SK-N-DZ (cell line): Measurements from ENCODE around the gene RNU11. TPM values are rescaled to one million over a fixed set of nuclear protein-coding genes. Genes with fewer than 3 reads are reported as not detected.
"Not testable (repeated sequence)": the region's sequence is repeated elsewhere in the genome, so short reads cannot be mapped to it uniquely, and the experiment has no call there.

Experiments
- DNase-seq: peaks from one replicate; pipeline ENCODE4 v3.0.0-alpha.2; 2015; ENCODE audit warnings: low spot score
- polyA plus RNA-seq, 2 experiments: library from polyadenylated mRNA; depleted of rRNA; stranded (reverse); fragments of >200 nt; gene quantifications; 2 replicates each; pipeline ENCODE4 v1.2.3, GENCODE V29; 2014

Gene RNU11
- not detected in 2 replicates for polyA plus RNA-seq (2014; cell fraction: cytosol; rRNA removed)
- not detected in 2 replicates for polyA plus RNA-seq (2014; cell fraction: nucleus; rRNA removed)

GRCh38 chr1:28648474-28649198 lies at the start of gene RNU11:
Gene RNU11 (plus strand): TSS chr1:28648600.
- DNase-seq, result peak; percentile 99

GRCh38 chr1:28601696-28602095 lies 46.7 kb upstream of the RNU11 start:
- DNase-seq, result no peak

GRCh38 chr1:28602536-28603439 lies 45.6 kb upstream of the RNU11 start:
- peak; percentile 74 for DNase-seq

- DNase-seq, result no peak
Measured at GRCh38 chr1:28604411-28604810, 44.0 kb upstream of the RNU11 start.

GRCh38 chr1:28604962-28605361 lies 43.4 kb upstream of the RNU11 start:
- DNase-seq, result peak; percentile 85

- DNase-seq, result no peak
Measured at GRCh38 chr1:28606771-28607170, 41.6 kb upstream of the RNU11 start.

- DNase-seq, result no peak
Measured at GRCh38 chr1:28613175-28613574, 35.2 kb upstream of the RNU11 start.

GRCh38 chr1:28631713-28632112 lies 16.7 kb upstream of the RNU11 start:
- DNase-seq, result no peak

GRCh38 chr1:28632560-28632959 lies 15.8 kb upstream of the RNU11 start:
- no peak for DNase-seq

- DNase-seq, result no peak
Measured at GRCh38 chr1:28640766-28641165, 7.6 kb upstream of the RNU11 start.

GRCh38 chr1:28642056-28642846 lies 6.1 kb upstream of the RNU11 start:
- DNase-seq, result no peak

GRCh38 chr1:28642847-28643635 lies 5.4 kb upstream of the RNU11 start, which contains the start of gene TAF12:
Gene TAF12 (minus strand): TSS chr1:28643067. CDS start chr1:28622081, 20,986 bp downstream.
- peak; percentile 93 for DNase-seq

GRCh38 chr1:28644494-28644893 lies 3.9 kb upstream of the RNU11 start:
- DNase-seq, result no peak

- DNase-seq, result not testable (repeated sequence)
Measured at GRCh38 chr1:28645406-28645805, 3.0 kb upstream of the RNU11 start.

- DNase-seq, result no peak
Measured at GRCh38 chr1:28646040-28646439, 2.4 kb upstream of the RNU11 start.

- DNase-seq, result peak; percentile 97
Measured at GRCh38 chr1:28648008-28648473, 359 bp upstream of the RNU11 start.

GRCh38 chr1:28653063-28653462 lies 4.7 kb downstream of the RNU11 start:
- not testable (repeated sequence) for DNase-seq

- DNase-seq, result not testable (repeated sequence)
Measured at GRCh38 chr1:28653870-28654269, 5.5 kb downstream of the RNU11 start.

- DNase-seq, result not testable (repeated sequence)
Measured at GRCh38 chr1:28655448-28656311, 7.3 kb downstream of the RNU11 start.

GRCh38 chr1:28656335-28656734 lies 7.9 kb downstream of the RNU11 start:
- DNase-seq, result no peak
